ENCODE measurements around the gene CPED1.
A peak's percentile ranks its signal among the peaks of the same experiment; 100 is the strongest.

Gene CPED1

GRCh38 chr7:121126801-121127534 is 138.5 kb downstream of the CPED1 start (continued):
- TF ChIP-seq RARB (CRISPR knock-in tag; IDR thresholded peaks at IDR 0.05) (no peak), ZFP3 (CRISPR knock-in tag; IDR thresholded peaks at IDR 0.05) (no peak), PPARA (CRISPR knock-in tag; IDR thresholded peaks at IDR 0.05; ENCODE audit: borderline replicate concordance) (no peak), SNAI2 (CRISPR knock-in tag; IDR thresholded peaks at IDR 0.05) (no peak)

GRCh38 chr7:121132940-121133339 is 144.4 kb downstream of the CPED1 start:
- TF ChIP-seq ZNF70 (CRISPR knock-in tag; IDR thresholded peaks at IDR 0.05) (0 out of 2 replicates have a peak, but pooled peaks have one; percentile 17), TCF4 (CRISPR knock-in tag; IDR thresholded peaks at IDR 0.05; ENCODE audit: borderline replicate concordance) (no peak), BACH2 (CRISPR knock-in tag; IDR thresholded peaks at IDR 0.05; ENCODE audit: borderline replicate concordance) (no peak)
- ATAC-seq = no peak

GRCh38 chr7:121133444-121133843 is 144.9 kb downstream of the CPED1 start:
- no peak for ATAC-seq
- TF ChIP-seq ZNF70 (CRISPR knock-in tag; IDR thresholded peaks at IDR 0.05) (no peak), PPARA (CRISPR knock-in tag; IDR thresholded peaks at IDR 0.05; ENCODE audit: borderline replicate concordance) (no peak), CSRNP3 (CRISPR knock-in tag; IDR thresholded peaks at IDR 0.05) (no peak), CSDC2 (CRISPR knock-in tag; IDR thresholded peaks at IDR 0.05) (no peak), ZFP30 (CRISPR knock-in tag; IDR thresholded peaks at IDR 0.05) (no peak), ZNF8 (CRISPR knock-in tag; IDR thresholded peaks at IDR 0.05) (no peak), OSR1 (CRISPR knock-in tag; IDR thresholded peaks at IDR 0.05) (no peak), ARNTL (CRISPR knock-in tag; IDR thresholded peaks at IDR 0.05; ENCODE audit: borderline replicate concordance, low read depth) (no peak), ZNF565 (CRISPR knock-in tag; conservative IDR thresholded peaks at IDR 0.05; ENCODE audit: low read depth) (no peak), ISL1 (CRISPR knock-in tag; IDR thresholded peaks at IDR 0.05) (no peak), TSHZ2 (CRISPR knock-in tag; IDR thresholded peaks at IDR 0.05) (no peak)

- ATAC-seq = no peak
These were observed 149.1 kb downstream of the CPED1 start for GRCh38 chr7:121137580-121137979.

GRCh38 chr7:121138262-121138933 is 149.9 kb downstream of the CPED1 start:
- no peak for ATAC-seq
- TF ChIP-seq TSHZ2 (CRISPR knock-in tag; IDR thresholded peaks at IDR 0.05) (no peak), CREB5 (CRISPR knock-in tag; IDR thresholded peaks at IDR 0.05; ENCODE audit: low read depth) (no peak), RARB (CRISPR knock-in tag; IDR thresholded peaks at IDR 0.05) (no peak), TOX (CRISPR knock-in tag; IDR thresholded peaks at IDR 0.05; ENCODE audit: borderline replicate concordance) (no peak), PPARA (CRISPR knock-in tag; IDR thresholded peaks at IDR 0.05; ENCODE audit: borderline replicate concordance) (no peak), ZNF565 (CRISPR knock-in tag; conservative IDR thresholded peaks at IDR 0.05; ENCODE audit: low read depth) (no peak)

More at GRCh38 chr7:121137580-121137979, 149.1 kb downstream of the CPED1 start:
- no peak for TF ChIP-seq ISL1 (CRISPR knock-in tag; IDR thresholded peaks at IDR 0.05)
- no peak for TF ChIP-seq CREB5 (CRISPR knock-in tag; IDR thresholded peaks at IDR 0.05; ENCODE audit: low read depth)
- no peak for TF ChIP-seq ZC3H10 (CRISPR knock-in tag; IDR thresholded peaks at IDR 0.05)
- TF ChIP-seq TOX (CRISPR knock-in tag; IDR thresholded peaks at IDR 0.05; ENCODE audit: borderline replicate concordance) = no peak
- no peak for TF ChIP-seq ZNF565 (CRISPR knock-in tag; conservative IDR thresholded peaks at IDR 0.05; ENCODE audit: low read depth)
- no peak for TF ChIP-seq ARNTL (CRISPR knock-in tag; IDR thresholded peaks at IDR 0.05; ENCODE audit: borderline replicate concordance, low read depth)
- no peak for TF ChIP-seq BACH2 (CRISPR knock-in tag; IDR thresholded peaks at IDR 0.05; ENCODE audit: borderline replicate concordance)
- no peak for TF ChIP-seq ZFP30 (CRISPR knock-in tag; IDR thresholded peaks at IDR 0.05)
- no peak for TF ChIP-seq OSR1 (CRISPR knock-in tag; IDR thresholded peaks at IDR 0.05)
- no peak for TF ChIP-seq ZNF8 (CRISPR knock-in tag; IDR thresholded peaks at IDR 0.05)

Measured in SK-N-SH treated with all-trans-retinoic acid at 6 μM for 48 hours (cell line).